GM23338 (cell line): ENCODE data around the gene NCKAP5. TPM values are rescaled to one million over a fixed set of nuclear protein-coding genes. Genes with fewer than 3 reads are reported as not detected.
"Not testable (repeated sequence)": the region's sequence is repeated elsewhere in the genome, so short reads cannot be mapped to it uniquely, and the experiment has no call there.

Source experiments
- ATAC-seq: fragments of 200-7000 bp; cut with Tn5 transposase; 3 replicates; pipeline ENCODE4 v1.9.1; 2020
- DNase-seq: peaks from one replicate; pipeline ENCODE4 v3.0.0-alpha.2; 2015; ENCODE audit warnings: low spot score
- H2AFZ ChIP-seq: fragments of 200-600 bp; sonication (generic); 2 replicates; pipeline ENCODE4 v1.8.0; 2016; ENCODE audit warnings: antibody characterized with exemption, mild to moderate bottlenecking, moderate library complexity
- H3F3A ChIP-seq: fragments of 200-600 bp; sonication (generic); replicated peaks from 2 replicates; pipeline ENCODE4 v1.8.0; 2017; ENCODE audit warnings: antibody characterized with exemption, mixed run types, low read depth
- H3K27ac ChIP-seq: fragments of 200-600 bp; sonication (generic); 2 replicates; pipeline ENCODE4 v1.6.1; 2016; ENCODE audit warnings: low read depth
- H3K27me3 ChIP-seq: fragments of 200-600 bp; sonication (generic); 2 replicates; pipeline ENCODE4 v1.8.0; 2016; ENCODE audit warnings: mild to moderate bottlenecking, mixed run types, moderate library complexity; ENCODE audit not compliant: insufficient read depth
- H3K36me3 ChIP-seq: fragments of 200-600 bp; sonication (generic); 2 replicates; pipeline ENCODE4 v1.8.0; 2016; ENCODE audit warnings: mild to moderate bottlenecking; ENCODE audit not compliant: insufficient read depth
- H3K4me1 ChIP-seq: fragments of 200-600 bp; sonication (generic); 2 replicates; pipeline ENCODE4 v1.8.0; 2016; ENCODE audit warnings: mild to moderate bottlenecking, moderate library complexity; ENCODE audit not compliant: insufficient read depth
- H3K4me2 ChIP-seq: fragments of 200-600 bp; sonication (generic); 2 replicates; pipeline ENCODE4 v1.7.1; 2017; ENCODE audit warnings: mixed run types
- H3K4me3 ChIP-seq: fragments of 200-600 bp; sonication (generic); 2 replicates; pipeline ENCODE4 v1.6.1; 2016; ENCODE audit warnings: mixed run types
- H3K79me2 ChIP-seq: fragments of 200-600 bp; sonication (generic); replicated peaks from 2 replicates; pipeline ENCODE4 v1.8.0; 2017; ENCODE audit warnings: mild to moderate bottlenecking; ENCODE audit not compliant: insufficient read depth
- H3K9me2 ChIP-seq: fragments of 200-600 bp; sonication (generic); 2 replicates; pipeline ENCODE4 v1.8.0; 2017; ENCODE audit not compliant: insufficient read depth
- H4K20me1 ChIP-seq: fragments of 200-600 bp; sonication (generic); replicated peaks from 2 replicates; pipeline ENCODE4 v1.8.0; 2017; ENCODE audit warnings: mild to moderate bottlenecking; ENCODE audit not compliant: insufficient read depth
- H3K27ac Mint-ChIP-seq: 2 replicates; pipeline ENCODE4 v1.8.0; 2020; ENCODE audit warnings: inconsistent platforms, mild to moderate bottlenecking, moderate library complexity, mixed read lengths
- H3K27me3 Mint-ChIP-seq: 3 replicates; pipeline ENCODE4 v1.8.0; 2022; ENCODE audit warnings: low read depth, mild to moderate bottlenecking, moderate library complexity, mixed read lengths, inconsistent platforms; ENCODE audit not compliant: insufficient read depth, poor library complexity
- H3K36me3 Mint-ChIP-seq: 3 replicates; pipeline ENCODE4 v1.8.0; 2021; ENCODE audit warnings: low read depth, mild to moderate bottlenecking, inconsistent platforms, moderate library complexity, mixed read lengths
- H3K4me1 Mint-ChIP-seq: 3 replicates; pipeline ENCODE4 v1.8.0; 2020; ENCODE audit warnings: mild to moderate bottlenecking, inconsistent platforms, mixed read lengths
- H3K4me3 Mint-ChIP-seq: 3 replicates; pipeline ENCODE4 v1.8.0; 2021; ENCODE audit warnings: moderate library complexity, mild to moderate bottlenecking, inconsistent platforms, mixed read lengths
- H3K9me3 Mint-ChIP-seq: 3 replicates; pipeline ENCODE4 v1.8.0; 2020; ENCODE audit warnings: moderate library complexity, mild to moderate bottlenecking, inconsistent platforms, mixed read lengths
- CREB1 ChIP-seq: fragments of 250-450 bp; sonication (Bioruptor Pico); IDR thresholded peaks from 2 replicates; pipeline ENCODE4 v1.5.0; 2020; ENCODE audit warnings: low read depth, mild to moderate bottlenecking, moderate library complexity
- CTCF ChIP-seq, 2 experiments: fragments of 200-600 bp in 1 of 2; sonication (generic) in 1 of 2; conservative IDR thresholded peaks; 2 replicates each; pipeline versions ENCODE4 v1.5.1 to v1.6.1; 2016 to 2017; ENCODE audit warnings: antibody characterized with exemption in 2 of 2, low read depth in 2 of 2, mild to moderate bottlenecking in 2 of 2, moderate library complexity in 1 of 2
- JUNB ChIP-seq: IDR thresholded peaks from one replicate; pipeline ENCODE4 v1.6.1; 2016; ENCODE audit warnings: antibody characterized with exemption; ENCODE audit not compliant: unreplicated experiment
- POLR2AphosphoS5 ChIP-seq: IDR thresholded peaks from 2 replicates; pipeline ENCODE4 v1.6.1; 2016; ENCODE audit warnings: antibody characterized with exemption, low read depth
- STAT1 ChIP-seq: IDR thresholded peaks from one replicate; pipeline ENCODE4 v1.6.1; 2016; ENCODE audit warnings: antibody characterized with exemption; ENCODE audit not compliant: unreplicated experiment
- ZNF114 ChIP-seq: fragments of 250-450 bp; sonication (Bioruptor Pico); IDR thresholded peaks from 2 replicates; pipeline ENCODE4 v1.5.0; 2020; ENCODE audit warnings: mild to moderate bottlenecking, moderate library complexity
- ZNF331 ChIP-seq: fragments of 250-450 bp; sonication (Bioruptor Pico); IDR thresholded peaks from 2 replicates; pipeline ENCODE4 v1.5.0; 2020; ENCODE audit warnings: low read depth, mild to moderate bottlenecking, moderate library complexity
- ZNF462 ChIP-seq: fragments of 250-450 bp; sonication (Bioruptor Pico); IDR thresholded peaks from 2 replicates; pipeline ENCODE4 v1.5.0; 2020; ENCODE audit warnings: mild to moderate bottlenecking, moderate library complexity
- polyA plus RNA-seq: library from polyadenylated mRNA; unstranded; fragments of >200 nt; fragmentation: Nextera tagmentation; extraction: Ambion mirVana; gene quantifications from 2 replicates; pipeline ENCODE4 v1.2.1, GENCODE V29; 2016
- total RNA-seq: library from RNA; depleted of rRNA; stranded (reverse); fragments of >200 nt; shearing (Covaris generic); gene quantifications from 2 replicates; pipeline ENCODE4 v1.2.3, GENCODE V29; 2014

NCKAP5 gene
- total and polyA plus RNA-seq, 2 experiments from 2014 or later = 0.34 to 0.73 TPM

- H4K20me1 ChIP-seq, H3F3A ChIP-seq, H3K27ac ChIP-seq, H3K4me2 ChIP-seq, H3K27me3 Mint-ChIP-seq, H3K79me2 ChIP-seq, DNase-seq, H3K9me3 Mint-ChIP-seq, H3K4me1 ChIP-seq, H3K4me3 ChIP-seq, H3K9me2 ChIP-seq, H3K36me3 Mint-ChIP-seq, ATAC-seq, H2AFZ ChIP-seq, H3K27ac Mint-ChIP-seq, H3K36me3 ChIP-seq, H3K4me3 Mint-ChIP-seq, H3K27me3 ChIP-seq: not testable (repeated sequence)
- peaks cover 11% of the 10 kb centered on the region for H3K4me1 Mint-ChIP-seq
Measured at GRCh38 chr2:132698347-132698746, 869.9 kb downstream of the NCKAP5 start.

GRCh38 chr2:132697556-132698205, 870.6 kb downstream of the NCKAP5 start:
- Histone ChIP-seq H3K9me2 (0 out of 2 replicates have a peak, but pooled peaks cover 2% of the 10 kb centered on the region), H3K27me3 (no peaks in the 10 kb centered on the region), H3K27ac (no peak overlapping the region), H4K20me1 (no peaks in the 10 kb centered on the region), H3K4me1 (peaks cover 6% of the 10 kb centered on the region; the same call in 1 of the 2 replicates), H2AFZ (no peak overlapping the region), H3K79me2 (no peaks in the 10 kb centered on the region), H3K4me3 (no peak overlapping the region), H3K36me3 (no peaks in the 10 kb centered on the region), H3K4me2 (no peak overlapping the region), H3F3A (no peaks in the 10 kb centered on the region)
- no peaks in the 10 kb centered on the region for H3K36me3 Mint-ChIP-seq
- H3K27me3 Mint-ChIP-seq = no peaks in the 10 kb centered on the region
- TF ChIP-seq ZNF114 (no peak), CREB1 (no peak), POLR2AphosphoS5 (no peak), ZNF331 (CRISPR knock-in tag) (no peak), JUNB (no peak)
- ATAC-seq (no peak), DNase-seq (no peak)
- no peaks in the 10 kb centered on the region for H3K9me3 Mint-ChIP-seq
- no peak overlapping the region for H3K4me3 Mint-ChIP-seq
- H3K4me1 Mint-ChIP-seq = peaks cover 11% of the 10 kb centered on the region
- no peak overlapping the region for H3K27ac Mint-ChIP-seq

- H3K27me3 ChIP-seq = no peaks in the 10 kb centered on the region
- H3K4me3 ChIP-seq = no peak overlapping the region
- no peaks in the 10 kb centered on the region for H3K36me3 Mint-ChIP-seq
- no peak for ATAC-seq
- no peaks in the 10 kb centered on the region for H3K79me2 ChIP-seq
- no peak overlapping the region for H3K4me3 Mint-ChIP-seq
- H3K27me3 Mint-ChIP-seq = no peaks in the 10 kb centered on the region
- no peak overlapping the region for H3K4me2 ChIP-seq
- no peaks in the 10 kb centered on the region; the same call in 2 of the 3 replicates for H3K9me3 Mint-ChIP-seq
- H3K4me1 ChIP-seq = peaks cover 6% of the 10 kb centered on the region; the same call in 1 of the 2 replicates
- no peaks in the 10 kb centered on the region for H4K20me1 ChIP-seq
- no peaks in the 10 kb centered on the region for H3F3A ChIP-seq
- H3K36me3 ChIP-seq = no peaks in the 10 kb centered on the region
- no peak overlapping the region for H3K27ac Mint-ChIP-seq
- no peak overlapping the region for H3K27ac ChIP-seq
- no peak overlapping the region for H2AFZ ChIP-seq
- H3K4me1 Mint-ChIP-seq = peaks cover 7% of the 10 kb centered on the region; the same call in 2 of the 3 replicates
- no peak for DNase-seq
- no peaks in the 10 kb centered on the region for H3K9me2 ChIP-seq
- TF ChIP-seq JUNB = no peak
- TF ChIP-seq CTCF (conservative IDR thresholded peaks at IDR 0.05; ENCODE audit: low read depth in 2 of 2) = no peak
- no peak for TF ChIP-seq CREB1
- TF ChIP-seq ZNF462 (CRISPR knock-in tag) = no peak
- TF ChIP-seq STAT1 = no peak
- no peak for TF ChIP-seq ZNF331 (CRISPR knock-in tag)
Measured at GRCh38 chr2:132692816-132693215, 875.4 kb downstream of the NCKAP5 start.
